HG03565 (cell line): Measurements from ENCODE around the gene WDR5.

Source experiments
- ATAC-seq: cut with Tn5 transposase; IDR thresholded peaks from one replicate; pipeline ENCODE4 v1.9.1; 2021; ENCODE audit warnings: mild to moderate bottlenecking, moderate library complexity; ENCODE audit not compliant: unreplicated experiment

The WDR5 gene

DNA sequence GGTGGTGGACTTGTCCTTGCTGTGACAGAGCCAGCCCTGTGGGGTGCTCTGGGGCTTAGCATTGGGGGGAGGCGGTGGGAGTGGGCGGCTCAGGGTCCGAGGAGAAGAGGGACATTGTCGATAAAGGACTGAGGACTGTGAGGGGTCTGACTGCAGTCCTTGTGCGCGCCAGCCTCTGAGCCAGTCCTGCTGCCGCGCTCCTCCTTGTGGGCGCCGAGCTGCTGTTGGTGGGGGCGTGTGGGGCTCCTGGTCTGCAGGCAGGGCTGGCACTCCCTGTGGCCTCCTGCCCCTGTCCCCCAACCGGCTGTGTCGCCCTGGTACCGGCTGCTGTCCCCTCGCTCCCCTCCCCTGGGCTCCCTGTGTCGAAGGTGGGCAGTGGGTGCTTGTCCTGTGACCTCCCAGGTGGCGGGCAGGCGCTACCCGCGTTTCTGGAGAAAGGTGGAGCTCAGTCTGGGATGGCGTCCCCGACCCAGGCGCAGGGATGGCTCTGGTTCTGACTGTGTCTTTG lies 21.6 kb downstream of the WDR5 start:
- ATAC-seq, result no peak

DNA sequence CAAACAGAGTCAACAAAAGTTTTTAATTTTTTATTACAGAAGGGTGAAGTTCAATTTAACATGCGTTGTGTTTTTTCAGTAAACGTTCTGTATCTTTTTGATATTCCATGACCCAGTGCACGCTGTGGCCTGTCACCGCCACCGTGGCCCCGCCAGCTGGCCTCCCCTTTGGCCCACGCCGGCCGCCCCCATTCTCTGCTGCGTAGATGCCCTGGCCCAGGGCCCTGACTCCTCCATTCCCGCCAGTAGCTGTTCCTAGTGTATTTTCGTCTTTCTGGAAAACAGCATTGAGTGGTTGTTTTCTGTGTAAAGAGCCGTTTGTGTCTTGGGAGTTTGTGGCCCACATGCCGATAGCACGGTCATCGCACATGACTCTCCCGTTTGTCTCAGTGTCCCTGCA lies 22.4 kb downstream of the WDR5 start:
- no peak for ATAC-seq

DNA sequence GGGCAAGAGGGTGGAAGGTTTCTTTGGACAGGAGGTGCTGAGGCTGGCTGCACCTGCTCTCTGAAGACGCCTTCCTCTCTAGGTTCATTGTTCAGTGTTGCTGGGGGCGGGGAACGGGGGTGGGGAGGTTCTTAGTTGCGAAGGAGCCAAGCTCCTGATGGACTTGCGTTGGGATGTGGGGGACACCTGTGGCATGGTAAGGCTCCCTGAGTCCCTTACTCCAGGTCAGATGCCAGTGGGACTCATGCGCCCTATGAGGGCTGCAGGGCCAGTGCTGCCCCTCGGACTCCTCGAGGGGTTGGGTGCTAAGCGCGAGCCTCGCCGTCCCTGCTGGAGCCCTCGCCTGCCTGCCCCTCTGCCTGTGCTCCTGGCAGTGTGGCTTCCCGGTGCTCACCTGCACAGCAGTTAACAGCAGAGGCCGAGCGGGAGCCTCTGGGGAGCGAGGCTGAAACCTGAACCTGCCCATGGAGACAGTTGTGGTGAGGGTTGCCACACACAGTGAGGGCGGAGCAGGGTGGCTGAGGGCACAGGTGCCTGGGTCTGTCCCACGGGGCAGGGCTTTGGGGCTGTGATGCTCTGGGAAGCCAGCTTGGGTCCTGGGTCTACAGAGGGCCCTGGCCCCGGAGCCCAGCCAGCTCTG lies 23.0 kb downstream of the WDR5 start:
- ATAC-seq, result no peak

DNA sequence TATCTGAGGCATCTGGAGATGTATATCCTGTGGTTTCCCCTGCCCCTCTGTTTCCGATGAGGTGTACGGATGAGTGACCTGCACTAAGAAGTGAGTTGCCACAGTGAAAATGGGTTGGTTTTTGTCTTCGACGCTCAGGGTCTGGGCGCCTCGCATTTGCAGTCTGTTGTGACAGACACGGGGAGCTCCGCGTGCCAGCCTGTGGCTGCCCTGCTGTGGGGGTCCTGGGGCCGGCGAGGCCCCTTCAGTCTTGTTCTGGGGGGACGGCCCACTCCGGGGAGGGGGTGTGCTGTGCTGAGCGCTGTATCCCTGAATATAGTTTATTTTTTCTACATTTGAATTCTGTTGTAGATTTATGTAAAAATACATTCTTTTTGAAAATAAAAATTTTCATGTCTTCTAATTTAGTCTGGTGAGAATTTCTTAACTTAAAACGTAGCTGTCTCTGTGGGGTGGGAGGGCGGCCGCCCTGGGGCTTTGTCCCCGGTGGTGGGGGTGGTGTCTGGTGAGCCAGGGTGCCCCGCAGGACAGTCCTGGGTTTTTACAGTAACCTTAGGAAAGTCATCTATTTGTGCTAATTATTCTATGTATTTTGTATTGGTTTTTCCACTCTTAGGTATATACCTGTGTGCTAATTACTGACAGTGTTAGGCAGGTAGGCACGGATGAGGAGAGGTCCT lies 23.8 kb downstream of the WDR5 start:
- no peak for ATAC-seq

DNA sequence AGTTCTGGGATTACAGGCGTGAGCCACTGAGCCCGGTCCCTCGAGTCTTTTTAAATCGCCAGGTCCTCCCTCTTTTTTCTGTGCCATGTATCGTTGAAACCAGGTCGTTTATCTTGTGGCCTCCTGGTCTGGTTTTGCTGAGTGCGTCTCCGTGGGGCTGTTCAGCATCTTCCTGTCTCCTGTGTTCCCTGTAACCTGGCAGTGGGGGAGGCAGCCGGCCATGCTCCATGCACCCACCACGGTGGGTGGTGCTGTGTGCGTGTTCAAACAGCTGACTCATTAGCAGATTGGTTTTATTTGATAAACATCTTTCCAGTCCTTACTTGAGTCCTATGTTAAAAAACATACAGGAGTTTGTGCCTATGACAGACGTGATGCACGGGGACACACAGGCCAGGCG lies 25.8 kb downstream of the WDR5 start:
- no peak for ATAC-seq

DNA sequence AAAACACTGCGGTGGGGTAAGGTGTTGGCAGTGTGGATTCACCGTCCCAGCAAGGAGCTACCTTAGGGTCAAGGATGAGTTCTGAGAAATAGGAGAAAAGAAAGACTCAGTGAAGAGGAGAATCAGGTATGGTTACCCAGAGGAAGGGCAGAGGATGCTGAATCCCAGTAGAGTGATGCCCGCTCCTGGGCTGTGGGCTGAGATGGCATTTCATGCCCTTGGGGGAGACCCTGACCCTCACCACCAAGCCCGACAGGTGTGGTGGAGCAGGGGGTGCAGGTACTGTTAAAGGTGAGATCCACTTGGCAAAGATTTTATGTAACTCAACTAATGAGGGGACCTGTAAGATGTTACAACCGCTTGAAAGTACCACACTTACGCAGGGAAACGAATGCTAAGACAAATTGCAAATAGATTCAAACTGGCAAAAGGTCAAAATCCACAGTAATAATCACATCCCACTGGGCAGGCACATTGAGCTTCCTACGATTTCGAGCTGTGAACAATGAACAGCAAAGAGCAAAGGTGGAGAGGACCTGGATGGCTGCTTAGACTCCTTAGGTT lies 26.4 kb downstream of the WDR5 start:
- no peak for ATAC-seq

DNA sequence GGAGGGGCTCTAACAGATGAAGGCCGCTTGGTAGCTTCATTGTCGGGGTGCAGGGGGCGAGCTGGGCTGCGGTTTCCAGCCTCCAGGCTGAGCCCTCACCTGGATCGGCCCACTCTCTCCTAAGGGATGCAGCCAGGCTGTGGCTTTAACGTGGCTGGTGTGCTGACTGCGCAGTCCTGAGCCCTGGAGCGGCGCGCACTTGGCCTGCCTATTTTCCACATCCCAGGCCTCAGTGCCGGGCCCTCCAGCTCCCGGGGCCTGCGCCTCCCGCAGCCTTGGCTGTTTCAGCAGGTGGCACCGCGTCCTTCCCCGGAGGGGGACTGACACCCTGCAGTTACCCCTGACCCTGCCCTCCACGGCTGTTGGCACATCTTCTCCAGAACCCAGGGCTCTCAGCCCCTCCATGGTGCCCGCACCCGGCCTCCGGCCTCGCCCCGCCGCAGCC lies 27.1 kb downstream of the WDR5 start:
- ATAC-seq, result no peak

DNA sequence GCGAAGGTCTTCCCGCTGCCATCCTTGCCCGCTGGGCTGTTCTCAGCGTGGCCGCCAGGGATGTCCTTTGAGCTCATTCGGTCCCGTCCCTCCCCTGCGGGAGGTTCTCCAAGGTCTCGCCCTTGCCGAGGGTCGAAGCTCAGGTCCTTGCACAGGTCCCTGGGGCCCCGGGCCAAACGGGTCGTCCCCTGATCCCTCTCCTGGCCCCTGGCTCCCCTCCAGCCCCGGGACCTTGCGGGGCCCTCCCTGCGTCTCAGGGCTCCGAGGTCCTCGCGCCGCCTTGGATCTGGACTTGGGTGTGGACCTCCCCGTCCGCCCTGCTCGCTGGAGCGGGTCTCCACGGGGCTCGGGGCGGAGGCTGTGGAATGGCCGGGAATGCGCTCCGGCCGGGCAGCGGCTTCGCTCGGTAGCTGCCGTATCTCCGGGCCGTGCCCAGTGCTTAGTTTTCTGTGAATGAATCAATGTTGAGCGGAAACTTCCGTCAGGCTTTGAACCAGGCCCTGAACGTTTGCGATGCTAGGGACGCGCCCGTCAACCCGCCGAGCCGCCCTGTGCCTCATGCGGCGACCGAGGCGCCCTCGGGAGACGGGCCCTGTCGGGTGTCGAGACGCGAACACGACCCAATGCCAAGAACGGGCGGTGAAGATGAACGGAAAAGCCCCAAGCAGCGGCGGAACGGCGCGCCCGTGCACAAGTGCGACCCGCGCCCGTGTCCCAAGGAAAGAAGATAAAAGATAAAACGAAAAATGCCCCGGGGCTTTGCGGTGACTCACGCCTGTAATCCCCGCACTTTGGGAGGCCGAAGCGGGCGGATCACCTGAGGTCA lies 27.7 kb downstream of the WDR5 start:
- ATAC-seq, result no peak

DNA sequence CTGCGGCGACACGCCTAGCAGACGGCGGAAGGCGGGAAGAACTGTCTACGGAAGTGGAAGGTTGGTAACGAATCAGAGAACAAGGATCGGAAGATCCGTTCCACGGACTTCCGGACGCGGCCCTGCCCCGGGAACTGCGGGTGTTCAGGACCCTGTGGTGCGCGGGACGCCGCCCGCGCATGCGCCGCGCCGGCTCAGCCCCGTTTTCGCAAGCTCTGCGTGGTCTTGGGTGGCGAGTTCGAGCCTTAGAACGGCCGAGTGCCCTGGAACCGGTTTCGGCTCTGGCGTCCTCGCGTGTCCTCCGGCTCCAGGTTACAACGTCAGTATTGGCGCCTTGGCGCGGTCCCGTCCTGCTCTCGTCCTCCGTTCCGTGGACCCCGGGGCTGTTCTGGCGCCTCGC lies 29.0 kb downstream of the WDR5 start:
- ATAC-seq, result no peak

DNA sequence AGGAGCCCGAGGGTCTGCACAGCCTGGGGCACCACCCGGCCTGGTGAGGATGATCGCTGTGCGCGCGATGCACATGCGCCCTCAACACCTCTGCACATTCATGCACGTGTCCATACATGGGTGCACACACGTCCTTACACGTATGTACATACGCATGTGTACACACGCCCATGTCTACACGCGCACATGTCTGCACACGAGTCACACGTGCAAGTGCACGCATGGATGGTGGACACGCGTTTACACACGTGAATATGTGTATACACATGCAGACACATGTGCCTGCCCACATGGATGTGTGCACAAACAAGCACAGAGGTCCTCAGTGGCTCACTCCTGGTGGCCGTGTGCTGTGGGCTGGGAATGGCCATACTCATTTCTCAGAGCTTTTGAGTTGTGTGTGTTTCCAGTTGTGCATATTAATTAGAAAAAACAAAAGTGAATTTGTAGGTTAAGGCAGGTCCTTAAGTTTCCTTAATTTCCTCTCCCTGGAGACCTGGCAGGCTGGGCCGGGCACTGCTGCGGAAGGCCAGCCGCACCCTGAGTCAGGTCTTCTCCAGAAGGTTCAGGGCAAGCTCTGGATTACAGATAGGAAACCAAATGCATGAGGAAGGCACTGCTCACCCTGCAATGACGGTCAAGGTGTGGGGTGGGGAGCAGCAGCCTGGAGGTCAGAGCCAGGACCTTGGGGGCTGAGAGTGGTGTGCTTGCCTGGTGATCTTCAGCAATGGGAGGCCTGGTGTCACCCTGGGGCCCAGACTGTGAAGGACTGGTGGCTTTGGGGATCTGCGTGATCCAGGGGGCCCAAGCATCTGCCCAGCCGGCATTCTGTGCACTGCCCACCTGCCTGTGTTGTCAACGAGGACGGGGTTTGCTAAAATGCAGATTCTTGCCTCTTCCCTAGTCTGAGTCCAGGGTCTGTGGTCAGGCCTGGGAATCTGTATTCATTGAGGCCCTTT lies 29.8 kb downstream of the WDR5 start:
- no peak for ATAC-seq

DNA sequence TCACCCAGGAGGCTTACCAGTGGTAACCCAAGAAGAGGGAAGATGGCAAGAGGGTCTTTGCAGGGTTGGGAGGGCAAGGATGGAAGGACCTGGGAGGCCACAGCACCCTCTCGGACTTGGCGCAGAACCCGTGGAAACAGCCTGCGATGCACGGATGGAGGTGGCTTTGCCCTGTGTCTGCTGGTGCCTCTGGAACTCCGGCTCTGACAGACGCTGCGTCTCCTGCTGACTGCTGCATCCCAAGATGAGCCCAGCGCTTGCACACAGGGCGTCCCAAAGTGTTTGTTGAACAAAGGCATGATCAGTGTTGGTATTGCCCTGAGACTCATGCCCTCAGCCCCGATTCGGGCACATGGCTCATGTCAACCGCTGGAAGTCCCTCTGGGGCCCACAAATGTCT lies 30.5 kb downstream of the WDR5 start:
- no peak for ATAC-seq

DNA sequence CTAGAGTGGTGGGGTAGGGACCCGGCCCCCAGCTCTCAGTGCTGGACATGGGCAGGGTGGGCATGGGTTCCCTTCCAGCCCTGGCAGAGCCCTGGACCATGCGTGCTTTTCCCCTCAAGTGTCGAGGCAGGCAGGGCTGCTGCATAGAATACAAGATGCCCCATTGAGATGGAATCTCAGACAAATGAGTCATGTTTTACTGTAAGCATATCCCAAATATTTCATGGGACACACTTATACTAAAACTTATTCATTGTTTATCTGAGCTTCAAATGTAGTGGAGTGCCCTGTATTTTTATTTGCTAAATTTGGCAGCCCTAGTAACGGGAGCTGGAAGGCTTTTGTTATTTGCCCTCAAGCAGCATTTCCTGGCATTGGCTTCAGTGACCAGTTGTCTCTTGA lies 31.6 kb downstream of the WDR5 start:
- ATAC-seq, result no peak

DNA sequence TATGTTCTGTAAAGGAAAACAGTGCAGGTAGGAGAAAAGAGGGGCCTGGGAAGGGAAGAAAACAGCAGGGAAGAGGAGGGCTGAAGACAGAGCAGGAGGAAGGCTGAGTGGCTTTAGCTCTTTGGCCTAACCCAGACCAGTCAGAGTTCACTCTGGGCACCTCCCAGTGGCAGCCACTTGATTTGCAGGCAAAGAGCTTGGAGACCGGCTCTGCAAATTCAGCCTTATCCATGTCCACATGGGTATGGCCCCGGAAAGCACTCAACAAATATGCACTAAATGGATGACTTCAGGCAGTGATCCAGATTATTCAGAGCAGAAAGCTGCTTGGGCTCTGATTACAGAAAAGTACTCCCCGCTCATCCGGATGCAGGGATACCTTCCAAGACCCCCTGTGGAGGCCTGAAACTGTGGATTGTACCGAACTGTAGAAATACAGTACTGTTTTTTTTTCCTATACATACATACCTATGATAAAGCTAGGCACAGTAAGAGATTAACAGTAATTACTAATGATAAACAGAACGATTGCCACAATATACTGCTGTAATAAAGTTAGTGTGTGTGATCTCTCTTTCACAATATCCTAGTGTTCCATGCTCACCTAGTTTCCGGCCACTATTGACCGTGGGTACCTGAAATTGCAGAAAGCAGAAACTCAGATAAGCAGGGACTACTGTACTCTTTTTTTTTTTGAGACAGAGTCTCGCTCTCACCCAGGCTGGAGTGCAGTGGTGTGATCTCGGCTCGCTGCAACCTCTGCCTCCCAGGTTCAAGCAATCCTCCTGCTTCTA lies 33.1 kb downstream of the WDR5 start:
- ATAC-seq, result no peak

DNA sequence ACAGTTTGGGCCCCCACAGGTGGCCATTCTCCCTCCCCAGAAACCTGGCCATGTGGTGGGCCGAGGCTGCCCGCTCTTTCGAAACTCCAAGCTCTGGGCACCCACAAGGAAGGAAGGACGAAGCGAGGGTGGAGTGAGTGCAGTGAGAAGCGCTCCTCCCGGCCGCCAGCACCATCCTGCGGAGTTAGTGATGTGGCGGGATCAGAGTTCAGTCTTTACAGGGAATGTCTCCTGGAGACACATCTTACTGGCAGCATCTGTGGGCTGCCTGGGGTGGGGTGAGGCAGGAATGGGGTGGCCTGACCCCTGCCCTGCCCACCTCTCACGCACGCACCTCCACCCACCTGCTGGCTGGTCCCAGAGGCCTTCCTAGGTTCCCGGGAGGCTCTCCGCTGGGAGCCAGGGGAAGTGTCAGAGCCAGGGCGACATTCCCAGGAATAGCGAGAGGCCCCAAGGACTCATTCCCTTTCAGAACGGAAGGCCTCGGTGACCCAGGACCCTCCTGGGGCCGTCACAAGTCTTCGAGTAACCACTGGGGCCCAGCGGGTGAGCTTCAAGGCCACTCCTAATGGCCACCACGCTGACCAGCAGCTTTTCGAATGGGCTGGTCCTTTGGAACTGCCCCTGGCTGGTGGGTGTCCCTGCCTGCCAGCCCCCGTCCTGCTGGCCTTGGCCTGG lies 34.0 kb downstream of the WDR5 start:
- no peak for ATAC-seq

DNA sequence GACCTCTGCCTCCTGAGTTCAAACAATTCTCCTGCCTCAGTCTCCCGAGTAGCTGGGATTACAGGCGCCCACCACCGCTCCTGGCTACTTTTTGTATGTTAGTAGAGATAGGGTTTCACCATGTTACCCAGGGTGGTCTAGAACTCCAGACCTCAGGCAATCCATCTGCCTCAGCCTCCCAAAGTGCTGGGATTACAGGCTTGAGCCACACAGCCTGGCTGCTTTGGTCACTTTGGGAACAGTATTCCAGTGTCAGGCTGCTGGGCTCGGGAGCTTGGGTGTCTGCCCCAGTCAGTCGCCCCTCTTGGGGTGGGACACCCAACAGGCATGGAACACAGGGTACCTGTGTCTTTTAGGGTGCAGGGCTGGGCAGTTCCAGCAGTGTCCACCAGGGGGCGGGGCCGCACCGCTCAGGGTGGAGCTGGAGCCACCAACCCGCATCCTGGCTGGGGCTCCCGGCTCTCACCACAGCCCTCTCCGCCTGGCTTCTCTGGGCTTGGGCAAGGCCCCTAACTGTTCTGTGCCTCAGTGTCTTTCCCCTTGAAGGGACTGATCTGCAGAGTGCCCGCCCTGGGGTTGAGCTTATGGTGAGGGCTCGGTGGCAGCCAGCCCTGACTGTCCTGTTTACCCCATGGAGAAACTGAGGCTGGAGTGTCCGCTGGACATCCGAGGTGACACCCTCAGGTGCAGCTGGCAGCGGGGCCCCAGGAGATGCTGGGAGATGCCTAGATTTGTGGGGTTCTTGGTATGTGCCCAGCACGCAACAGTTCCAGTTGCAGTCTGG lies 34.8 kb downstream of the WDR5 start:
- no peak for ATAC-seq

DNA sequence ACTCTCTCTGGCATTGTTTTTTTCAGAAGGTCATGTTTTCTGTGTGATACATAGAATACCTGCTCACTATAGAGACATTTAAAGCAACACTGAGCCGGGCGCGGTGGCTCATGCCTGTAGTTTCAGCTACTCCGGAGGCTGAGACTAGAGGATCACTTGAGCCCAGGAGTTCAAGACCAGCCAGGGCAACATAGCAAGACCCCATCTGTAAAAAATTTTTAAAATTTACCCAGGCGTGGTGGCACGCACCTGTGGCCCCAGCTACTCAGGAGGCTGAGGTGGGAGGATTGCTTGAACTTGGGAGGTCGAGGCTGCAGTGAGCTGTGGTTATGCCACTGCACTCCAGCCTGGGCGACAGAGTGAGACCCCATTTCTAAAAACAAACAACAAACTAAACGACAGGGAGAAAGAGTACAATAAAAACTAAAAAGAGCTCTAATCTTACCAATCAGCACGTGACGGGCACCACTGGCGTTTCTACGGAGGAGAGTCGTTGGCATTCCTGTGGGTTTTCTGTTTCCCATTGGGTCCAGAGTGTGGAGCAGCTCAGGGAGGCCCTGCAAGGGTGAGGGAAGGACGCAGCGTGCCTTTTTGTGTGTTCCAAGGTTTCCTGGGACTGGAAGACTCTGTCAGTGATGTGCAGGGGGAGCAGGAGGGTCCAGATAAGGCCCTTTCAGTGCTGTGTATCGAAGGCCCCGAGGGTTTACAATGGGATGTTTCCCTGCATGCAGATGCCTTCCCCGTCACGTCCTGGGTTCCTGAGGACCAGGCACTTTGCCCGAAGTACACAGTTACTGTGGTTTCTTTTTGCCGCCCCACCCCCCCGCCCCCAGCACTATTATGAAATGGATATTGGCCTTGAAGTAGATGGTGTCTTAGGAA lies 35.7 kb downstream of the WDR5 start:
- ATAC-seq, result no peak
